ENCODE data around the gene RASSF10. TPM values are rescaled to one million over a fixed set of nuclear protein-coding genes. Genes with fewer than 3 reads are reported as not detected.

RASSF10 gene
- polyA plus RNA-seq, 2 donors = 4.2 to 5.9 TPM

- no peaks in the 10 kb centered on the region for H3K36me3 ChIP-seq (ENCODE audit: control insufficient read depth in 2 of 2, insufficient read depth in 2 of 2, low read length in 1 of 2)
- H3K4me1 ChIP-seq (ENCODE audit: control insufficient read depth in 2 of 2, insufficient read depth in 2 of 2, low read length in 1 of 2) = peaks cover 0 to 5% of the 10 kb centered on the region in 2 donors
- no peaks in the 10 kb centered on the region for H3K9me3 ChIP-seq (ENCODE audit: control insufficient read depth in 2 of 2, insufficient read depth in 1 of 2, low read depth in 1 of 2, low read length in 1 of 2)
- no peak overlapping the region for H3K27ac ChIP-seq (ENCODE audit: low read depth in 2 of 2, low read length in 1 of 2)
- no peak overlapping the region for H3K4me3 ChIP-seq (ENCODE audit: low read depth in 1 of 2, low read length in 2 of 2)
- WGBS, 2 donors = 83 to 87% methylated on average over 3 of the region's 3 CpGs
- H3K27me3 ChIP-seq (ENCODE audit: control insufficient read depth in 1 of 2, insufficient read depth in 2 of 2, low read length in 2 of 2) = no peaks in the 10 kb centered on the region
Measured at GRCh38 chr11:13061294-13061990, 52.3 kb downstream of the RASSF10 start.

All from esophagus (tissue), 2 donors.